ENCODE results near the gene PACSIN1. TPM values are rescaled to one million over a fixed set of nuclear protein-coding genes. Genes with fewer than 3 reads are reported as not detected.
A peak's percentile ranks its signal among the peaks of the same experiment; 100 is the strongest.

Gene PACSIN1
- total RNA-seq, 1 experiment from 2014 or later = 0.26 TPM

GRCh38 chr6:34424200-34425131, 41.4 kb upstream of the PACSIN1 start:
- no peak for TF ChIP-seq CTCF (IDR thresholded peaks at IDR 0.05; ENCODE audit: unreplicated experiment)
- intact Hi-C loops (cut with micrococcal nuclease; ENCODE audit: unreplicated experiment) = no loop called here
- Mint-ChIP-seq H3K4me3 (ENCODE audit: low read depth, unreplicated experiment) (peak overlapping the region; percentile 100), H3K27ac (ENCODE audit: unreplicated experiment) (peak overlapping the region; percentile 100), H3K27me3 (ENCODE audit: unreplicated experiment) (peaks cover 8% of the 10 kb centered on the region), H3K9me3 (ENCODE audit: low read depth, unreplicated experiment) (no peaks in the 10 kb centered on the region), H3K4me1 (ENCODE audit: low read depth, unreplicated experiment) (peaks cover 21% of the 10 kb centered on the region), H3K36me3 (ENCODE audit: insufficient read depth, unreplicated experiment) (peaks cover 73% of the 10 kb centered on the region)
- BruUV-seq (replicated peaks) = no TSS peak
- no peak for DNase-seq
- CTCF ChIA-PET = interaction anchor here (0.6 to 0.7 kb wide), 2 partner anchors 55 to 715 kb away, joined by 3 to 4 read pairs; no protein-coding TSS in a partner anchor

GRCh38 chr6:34425132-34425497, 40.8 kb upstream of the PACSIN1 start:
- CTCF ChIA-PET = interaction anchor here (0.6 to 1.7 kb wide), 3 partner anchors 10 to 715 kb away, joined by 3 to 25 read pairs (median 4); no protein-coding TSS in a partner anchor

GRCh38 chr6:34425498-34426410, 40.1 kb upstream of the PACSIN1 start, which contains the start of gene RPS10:
TSS of gene RPS10 (minus strand) at chr6:34426069. CDS start at chr6:34425221, 848 bp downstream.
- Mint-ChIP-seq H3K4me1 (ENCODE audit: low read depth, unreplicated experiment) (peaks cover 21% of the 10 kb centered on the region), H3K27ac (ENCODE audit: unreplicated experiment) (peak within 1 kb of the TSS; percentile 100), H3K9me3 (ENCODE audit: low read depth, unreplicated experiment) (peaks cover 3% of the 10 kb centered on the region), H3K36me3 (ENCODE audit: insufficient read depth, unreplicated experiment) (peaks cover 61% of the 10 kb centered on the region), H3K4me3 (ENCODE audit: low read depth, unreplicated experiment) (peak within 1 kb of the TSS; percentile 100), H3K27me3 (ENCODE audit: unreplicated experiment) (peaks cover 21% of the 10 kb centered on the region)
- DNase-seq = peak; percentile 100
- no peak for TF ChIP-seq CTCF (IDR thresholded peaks at IDR 0.05; ENCODE audit: unreplicated experiment)
- TSS peak; percentile 52 for BruUV-seq (replicated peaks)
- CTCF ChIA-PET = interaction anchor here (0.5 to 1.7 kb wide), 12 partner anchors 9 to 714 kb away, joined by 3 to 25 read pairs (median 4); partner anchors contain the start of gene SMIM29
- intact Hi-C loops (cut with micrococcal nuclease; ENCODE audit: unreplicated experiment) = no loop called here

More at GRCh38 chr6:34425132-34425497, 40.8 kb upstream of the PACSIN1 start:
- peaks cover 21% of the 10 kb centered on the region for H3K4me1 Mint-ChIP-seq (ENCODE audit: low read depth, unreplicated experiment)
- H3K9me3 Mint-ChIP-seq (ENCODE audit: low read depth, unreplicated experiment) = no peaks in the 10 kb centered on the region
- H3K27me3 Mint-ChIP-seq (ENCODE audit: unreplicated experiment) = peaks cover 15% of the 10 kb centered on the region
- no peak for DNase-seq
- peak overlapping the region; percentile 100 for H3K27ac Mint-ChIP-seq (ENCODE audit: unreplicated experiment)
- BruUV-seq (replicated peaks) = no TSS peak
- H3K4me3 Mint-ChIP-seq (ENCODE audit: low read depth, unreplicated experiment) = peak overlapping the region; percentile 100
- no peak for TF ChIP-seq CTCF (IDR thresholded peaks at IDR 0.05; ENCODE audit: unreplicated experiment)
- peaks cover 67% of the 10 kb centered on the region for H3K36me3 Mint-ChIP-seq (ENCODE audit: insufficient read depth, unreplicated experiment)
- intact Hi-C loops (cut with micrococcal nuclease; ENCODE audit: unreplicated experiment) = no loop called here

- intact Hi-C loops (cut with micrococcal nuclease; ENCODE audit: unreplicated experiment) = no loop called here
- H3K27me3 Mint-ChIP-seq (ENCODE audit: unreplicated experiment) = peaks cover 25% of the 10 kb centered on the region
- no peak overlapping the region for H3K4me3 Mint-ChIP-seq (ENCODE audit: low read depth, unreplicated experiment)
- CTCF ChIA-PET = interaction anchor here (0.6 kb wide), 1 partner anchor 14 kb away, joined by 3 read pairs; no protein-coding TSS in a partner anchor
- no peaks in the 10 kb centered on the region for H3K36me3 Mint-ChIP-seq (ENCODE audit: insufficient read depth, unreplicated experiment)
- no TSS peak for BruUV-seq (replicated peaks)
- H3K9me3 Mint-ChIP-seq (ENCODE audit: low read depth, unreplicated experiment) = peaks cover 6% of the 10 kb centered on the region
- no peak for TF ChIP-seq CTCF (IDR thresholded peaks at IDR 0.05; ENCODE audit: unreplicated experiment)
- H3K4me1 Mint-ChIP-seq (ENCODE audit: low read depth, unreplicated experiment) = no peaks in the 10 kb centered on the region
- no peak for DNase-seq
- H3K27ac Mint-ChIP-seq (ENCODE audit: unreplicated experiment) = no peak overlapping the region
Measured at GRCh38 chr6:34435916-34436315, 30.0 kb upstream of the PACSIN1 start.

All from Calu3 (cell line).